ENCODE data around the gene KRT80. TPM values are rescaled to one million over a fixed set of nuclear protein-coding genes. Genes with fewer than 3 reads are reported as not detected.

The KRT80 gene
- total RNA-seq, 1 donor from 2014 or later = 0.07 TPM

- Mint-ChIP-seq H3K27ac (no peak overlapping the region), H3K27me3 (peaks cover 32% of the 10 kb centered on the region), H3K4me3 (ENCODE audit: low read depth) (no peak overlapping the region), H3K9me3 (ENCODE audit: low read depth) (no peaks in the 10 kb centered on the region), H3K36me3 (ENCODE audit: insufficient read depth) (no peaks in the 10 kb centered on the region), H3K4me1 (ENCODE audit: low read depth) (peaks cover 4% of the 10 kb centered on the region)
- TF ChIP-seq CTCF (IDR thresholded peaks at IDR 0.05; ENCODE audit: unreplicated experiment) = no peak
- DNase-seq (ENCODE audit: low spot score, unreplicated experiment) = no peak
These were observed 5.5 kb downstream of the KRT80 start for GRCh38 chr12:52186118-52186840.

- Mint-ChIP-seq H3K9me3 (ENCODE audit: low read depth) (no peaks in the 10 kb centered on the region), H3K36me3 (ENCODE audit: insufficient read depth) (no peaks in the 10 kb centered on the region), H3K4me3 (ENCODE audit: low read depth) (no peak overlapping the region), H3K27ac (no peak overlapping the region), H3K4me1 (ENCODE audit: low read depth) (peaks cover 4% of the 10 kb centered on the region), H3K27me3 (peaks cover 37% of the 10 kb centered on the region)
- TF ChIP-seq CTCF (IDR thresholded peaks at IDR 0.05; ENCODE audit: unreplicated experiment) = no peak
- DNase-seq (ENCODE audit: low spot score, unreplicated experiment) = no peak
These were observed 6.3 kb downstream of the KRT80 start for GRCh38 chr12:52185400-52185967.

GRCh38 chr12:52184813-52185212 lies 7.0 kb downstream of the KRT80 start:
- peaks cover 4% of the 10 kb centered on the region for H3K4me1 Mint-ChIP-seq (ENCODE audit: low read depth)
- H3K27ac Mint-ChIP-seq = no peak overlapping the region
- no peak overlapping the region for H3K4me3 Mint-ChIP-seq (ENCODE audit: low read depth)
- no peaks in the 10 kb centered on the region for H3K9me3 Mint-ChIP-seq (ENCODE audit: low read depth)
- DNase-seq (ENCODE audit: low spot score, unreplicated experiment) = no peak
- H3K36me3 Mint-ChIP-seq (ENCODE audit: insufficient read depth) = no peaks in the 10 kb centered on the region
- no peak for TF ChIP-seq CTCF (IDR thresholded peaks at IDR 0.05; ENCODE audit: unreplicated experiment)
- H3K27me3 Mint-ChIP-seq = peaks cover 38% of the 10 kb centered on the region

- no peak overlapping the region for H3K27ac Mint-ChIP-seq
- no peaks in the 10 kb centered on the region for H3K36me3 Mint-ChIP-seq (ENCODE audit: insufficient read depth)
- peaks cover 42% of the 10 kb centered on the region for H3K27me3 Mint-ChIP-seq
- no peak overlapping the region for H3K4me3 Mint-ChIP-seq (ENCODE audit: low read depth)
- H3K9me3 Mint-ChIP-seq (ENCODE audit: low read depth) = no peaks in the 10 kb centered on the region
- DNase-seq (ENCODE audit: low spot score, unreplicated experiment) = no peak
- H3K4me1 Mint-ChIP-seq (ENCODE audit: low read depth) = peaks cover 4% of the 10 kb centered on the region
- TF ChIP-seq CTCF (IDR thresholded peaks at IDR 0.05; ENCODE audit: unreplicated experiment) = no peak
These were observed 7.8 kb downstream of the KRT80 start for GRCh38 chr12:52183971-52184370.

GRCh38 chr12:52183544-52183910 lies 8.3 kb downstream of the KRT80 start:
- no peak for DNase-seq (ENCODE audit: low spot score, unreplicated experiment)
- H3K9me3 Mint-ChIP-seq (ENCODE audit: low read depth) = no peaks in the 10 kb centered on the region
- no peak for TF ChIP-seq CTCF (IDR thresholded peaks at IDR 0.05; ENCODE audit: unreplicated experiment)
- H3K4me3 Mint-ChIP-seq (ENCODE audit: low read depth) = no peak overlapping the region
- peaks cover 4% of the 10 kb centered on the region for H3K4me1 Mint-ChIP-seq (ENCODE audit: low read depth)
- H3K36me3 Mint-ChIP-seq (ENCODE audit: insufficient read depth) = no peaks in the 10 kb centered on the region
- peaks cover 43% of the 10 kb centered on the region for H3K27me3 Mint-ChIP-seq
- H3K27ac Mint-ChIP-seq = peak overlapping the region; percentile 83
